Measurements from ENCODE around the gene RAD51B.
"Not testable (repeated sequence)": the region's sequence is repeated elsewhere in the genome, so short reads cannot be mapped to it uniquely, and the experiment has no call there.

Gene RAD51B

DNA sequence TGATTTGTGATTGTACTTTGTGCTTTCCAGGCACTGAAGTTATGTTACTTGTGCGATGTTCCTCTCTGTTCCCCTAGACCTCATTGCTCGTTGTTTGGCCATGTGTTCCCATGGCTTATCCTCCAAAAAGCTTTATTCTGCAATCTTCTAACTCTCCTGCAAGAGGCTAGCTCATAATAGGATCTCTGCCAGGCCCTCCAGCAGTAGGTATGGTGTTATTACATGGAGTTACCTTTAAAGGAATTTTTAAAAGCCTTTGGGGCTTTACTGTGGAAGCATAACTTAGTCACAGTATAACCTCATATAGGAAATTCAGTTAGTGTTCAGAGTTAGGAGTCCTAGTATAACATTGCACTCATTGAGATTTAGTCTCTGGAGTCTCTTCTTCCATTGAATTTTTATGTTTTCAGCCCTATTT lies 292.3 kb downstream of the RAD51B start:
- no peak for DNase-seq (ENCODE audit: low read depth in 3 of 3)

- DNase-seq (ENCODE audit: low read depth in 3 of 3), result no peak
Observed at GRCh38 chr14:68112442-68112841, 292.9 kb downstream of the RAD51B start.

DNA sequence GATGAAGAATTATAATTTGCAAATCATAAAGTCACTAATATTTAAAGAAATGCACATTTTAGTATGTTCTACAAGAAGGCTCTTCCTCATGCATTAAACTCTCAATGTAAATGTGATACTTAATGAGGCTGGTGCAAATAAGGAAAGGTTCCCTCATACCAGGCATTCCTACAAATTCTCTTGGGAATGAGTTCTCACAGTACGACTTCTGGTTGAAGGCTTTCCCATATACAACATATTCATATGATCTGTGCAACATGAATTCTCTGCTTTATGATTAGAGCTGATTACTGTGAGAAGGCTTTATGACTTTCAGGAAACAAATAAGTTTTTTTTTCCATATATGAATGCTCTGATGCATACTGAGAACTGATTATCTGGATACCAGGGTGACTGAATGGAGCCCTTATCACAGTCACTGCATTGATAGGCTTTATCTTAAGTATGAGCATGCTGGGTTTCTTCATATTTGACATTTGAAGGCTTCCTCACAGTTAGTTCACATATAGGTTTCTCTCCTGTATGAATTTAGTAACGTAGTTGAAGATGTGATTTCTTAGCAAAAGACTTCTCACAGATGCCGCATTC lies 293.9 kb downstream of the RAD51B start:
- DNase-seq (ENCODE audit: low read depth in 3 of 3), result no peak

- DNase-seq (ENCODE audit: low read depth in 3 of 3), result not testable (repeated sequence)
Observed at GRCh38 chr14:68115952-68116351, 296.4 kb downstream of the RAD51B start.

DNA sequence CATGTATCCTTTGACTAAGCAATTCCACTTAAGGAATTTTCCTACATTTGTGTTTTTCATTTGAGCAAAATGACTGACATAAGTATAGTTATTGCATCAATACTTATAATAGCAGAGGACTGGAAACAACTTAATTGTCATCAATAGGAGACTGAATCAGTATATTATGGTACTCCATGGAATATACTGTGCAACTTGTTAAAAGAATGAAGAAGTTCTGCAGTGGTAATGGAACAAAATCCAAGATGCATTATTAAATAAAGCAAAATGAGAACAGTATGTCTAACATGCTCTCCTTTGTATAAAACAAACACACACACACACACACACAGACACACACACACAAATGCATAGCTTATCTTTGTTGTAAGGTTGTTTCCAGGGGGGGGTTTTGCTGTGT lies 303.1 kb downstream of the RAD51B start:
- DNase-seq (ENCODE audit: low read depth in 3 of 3), result no peak

- DNase-seq (ENCODE audit: low read depth in 3 of 3), result no peak
Observed at GRCh38 chr14:68124050-68124449, 304.5 kb downstream of the RAD51B start.

GRCh38 chr14:68124979-68125731 lies 305.6 kb downstream of the RAD51B start:
- DNase-seq (ENCODE audit: low read depth in 3 of 3), result peak in 1 of 3 experiments; percentile 0

- DNase-seq (ENCODE audit: low read depth in 3 of 3), result no peak
Observed at GRCh38 chr14:68127166-68127565, 307.6 kb downstream of the RAD51B start.

GRCh38 chr14:68131907-68132306 lies 312.3 kb downstream of the RAD51B start:
- no peak for DNase-seq (ENCODE audit: low read depth in 3 of 3)

DNA sequence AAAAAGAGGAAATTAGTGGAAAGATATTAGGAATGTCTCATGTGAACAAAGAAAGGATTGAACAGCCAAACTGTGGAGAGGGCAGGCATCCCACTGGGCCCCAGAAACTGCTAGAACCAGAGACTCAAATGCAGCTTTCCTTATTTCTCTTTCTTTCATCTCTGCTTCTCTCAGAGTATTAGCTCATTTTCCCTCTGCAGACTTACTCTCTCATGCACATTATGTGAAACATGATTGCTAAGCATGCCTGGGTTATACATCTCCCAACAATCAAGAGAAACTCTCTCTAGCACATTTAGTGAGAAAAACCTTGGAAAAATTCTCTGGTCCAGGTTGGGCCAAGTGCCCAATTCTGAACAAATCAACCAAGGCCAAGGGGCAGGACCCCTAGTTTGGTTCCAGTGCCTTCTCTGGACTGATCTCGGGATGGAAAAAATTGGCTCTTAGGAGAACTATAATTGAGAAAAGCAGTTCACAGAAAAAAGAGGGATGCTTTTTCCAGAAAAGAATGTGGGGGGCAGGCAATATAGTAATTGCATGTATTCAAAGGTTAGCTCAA lies 313.1 kb downstream of the RAD51B start:
- no peak for DNase-seq (ENCODE audit: low read depth in 3 of 3)

DNA sequence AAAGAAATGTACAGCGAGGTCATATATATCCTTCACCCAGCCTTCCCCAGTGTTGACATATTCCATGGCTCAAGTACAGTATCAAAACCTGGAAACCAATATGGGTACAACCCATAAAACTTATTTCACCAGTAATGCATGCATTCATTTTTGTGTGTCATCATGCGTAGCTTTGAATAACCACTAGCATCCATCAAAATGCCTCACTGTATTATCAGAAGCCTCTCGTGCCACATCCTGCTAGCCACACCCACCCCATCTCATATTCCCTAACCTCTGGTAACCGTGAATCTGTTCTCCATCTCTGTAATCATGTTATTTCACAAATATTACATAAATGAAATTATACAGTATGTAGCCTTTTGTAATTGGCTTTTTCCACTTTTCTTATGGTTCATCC lies 314.3 kb downstream of the RAD51B start:
- DNase-seq (ENCODE audit: low read depth in 3 of 3), result no peak

- DNase-seq (ENCODE audit: low read depth in 3 of 3), result no peak
Observed at GRCh38 chr14:68135028-68135427, 315.4 kb downstream of the RAD51B start.

- DNase-seq (ENCODE audit: low read depth in 3 of 3), result no peak
Observed at GRCh38 chr14:68135566-68135965, 316.0 kb downstream of the RAD51B start.

DNA sequence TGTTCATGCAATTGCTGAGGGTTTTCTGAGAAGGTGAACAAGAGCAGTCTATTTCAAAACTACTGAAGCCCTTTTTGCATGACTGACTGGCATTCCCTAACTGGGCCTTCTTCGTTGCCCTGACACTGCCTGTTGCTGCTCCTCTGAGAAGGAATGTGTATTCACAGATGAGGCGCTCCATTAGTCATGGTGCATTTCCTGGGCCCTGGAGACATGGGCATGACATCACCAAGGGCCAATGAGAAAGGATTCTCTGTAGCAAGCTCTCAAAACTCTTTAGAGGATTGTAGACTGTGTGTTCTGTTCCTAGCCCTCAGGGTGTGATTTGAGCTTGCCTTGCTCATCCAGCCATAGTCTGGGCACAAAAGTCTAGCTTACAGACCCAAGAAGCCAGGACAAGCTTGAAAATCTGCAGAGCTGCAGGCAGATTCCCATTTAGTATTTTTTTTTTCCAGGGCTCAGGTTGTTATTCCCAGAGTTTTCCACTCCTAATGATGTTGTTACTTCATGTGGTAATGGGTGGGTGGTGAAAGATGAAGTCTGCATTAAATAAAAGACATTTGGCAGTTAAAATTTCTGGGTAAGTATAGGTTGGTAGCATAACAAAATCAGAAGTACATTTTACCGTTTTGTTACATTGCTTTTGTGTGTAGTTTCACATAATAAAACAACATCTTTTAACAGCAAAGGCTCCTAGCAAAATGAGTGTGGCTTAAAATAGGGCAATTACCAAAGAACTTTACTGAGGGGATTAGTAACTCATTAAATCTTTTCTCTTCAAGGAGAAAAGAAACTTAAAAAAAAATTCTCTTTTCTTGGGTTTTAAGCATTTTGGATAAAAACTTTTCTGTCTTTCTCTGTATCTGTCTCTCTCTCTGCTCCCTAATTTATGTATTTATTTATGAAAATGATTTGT lies 318.4 kb downstream of the RAD51B start:
- peak in 1 of 3 experiments; percentile 0 for DNase-seq (ENCODE audit: low read depth in 3 of 3)

DNA sequence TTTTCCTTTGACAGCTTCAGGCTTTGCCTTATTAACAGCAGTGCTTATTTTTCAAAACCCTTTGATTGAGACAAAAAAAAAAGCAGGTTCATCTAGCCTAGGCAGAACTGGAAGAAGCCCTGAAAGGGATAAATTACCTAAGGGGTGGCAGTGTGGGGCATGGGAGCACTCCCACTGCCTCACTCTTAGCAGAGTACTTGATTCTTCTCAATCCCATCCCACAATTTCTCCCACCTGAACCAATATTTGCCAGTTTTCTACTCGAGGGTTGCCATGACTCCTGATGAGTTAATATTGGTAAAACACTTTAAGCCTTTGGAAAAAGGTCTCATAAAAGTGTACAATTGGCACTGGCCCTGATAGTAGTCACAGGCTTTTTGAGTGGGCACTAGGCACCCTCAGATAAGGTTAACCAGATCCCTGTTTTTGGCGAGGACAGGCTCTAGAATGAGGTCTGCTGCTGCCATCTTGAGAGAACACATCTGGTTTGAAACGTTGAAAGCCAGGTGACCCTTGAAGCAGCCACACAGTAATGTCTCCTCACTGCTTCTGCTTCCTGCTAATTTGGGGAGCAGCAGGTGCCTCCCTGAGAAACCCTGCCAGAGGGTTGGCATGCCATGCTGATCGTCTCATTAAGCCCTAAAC lies 320.0 kb downstream of the RAD51B start:
- DNase-seq (ENCODE audit: low read depth in 3 of 3), result no peak

DNA sequence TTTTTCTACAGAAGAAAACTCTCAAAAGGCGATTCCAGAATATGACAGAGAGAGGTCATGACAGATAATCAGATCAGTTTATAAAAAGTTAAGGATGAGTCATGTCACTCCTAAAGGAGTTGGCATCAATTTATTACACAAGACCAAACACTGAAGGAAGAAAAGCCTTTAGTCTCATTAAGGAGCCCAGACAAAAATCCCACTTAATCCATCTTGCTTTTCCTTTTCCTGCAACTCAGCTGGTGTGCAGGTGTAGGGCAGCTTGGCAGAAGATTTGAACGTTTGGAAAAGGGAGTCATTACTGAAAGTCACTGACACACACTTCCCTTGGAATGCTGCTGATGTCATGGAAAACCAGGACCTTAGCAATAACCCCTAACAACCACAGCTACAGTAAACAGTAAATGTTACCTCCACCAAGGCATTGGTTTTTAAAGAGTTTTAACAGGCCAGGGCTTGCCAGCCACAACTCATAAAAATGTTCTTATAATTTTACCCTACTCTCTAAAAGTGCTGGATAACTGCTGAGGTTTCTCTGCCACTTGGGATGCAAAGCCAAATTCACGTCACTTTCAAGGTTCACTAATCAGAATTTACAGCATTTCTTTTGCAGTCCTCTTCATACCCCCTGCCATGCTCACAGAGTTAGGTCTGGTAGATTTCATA lies 320.6 kb downstream of the RAD51B start:
- no peak for DNase-seq (ENCODE audit: low read depth in 3 of 3)

DNA sequence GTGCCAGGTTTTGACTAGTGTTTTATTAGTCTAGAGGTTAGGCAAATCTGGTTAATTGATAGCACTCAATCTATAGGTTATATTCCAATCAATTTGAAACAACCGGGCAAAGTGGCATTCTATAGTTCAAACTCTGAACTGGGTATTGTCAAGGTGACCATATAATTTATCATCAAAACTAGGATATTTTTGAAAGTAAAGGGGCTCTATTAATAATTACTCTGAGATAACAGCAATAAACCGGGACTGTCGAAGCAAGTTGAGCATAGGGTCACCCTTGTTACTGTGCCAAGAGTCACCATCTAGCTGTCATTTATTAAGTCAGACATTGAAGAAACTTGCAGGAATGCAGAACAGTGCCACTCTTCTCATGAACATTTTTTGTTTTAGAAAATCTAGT lies 321.2 kb downstream of the RAD51B start:
- no peak for DNase-seq (ENCODE audit: low read depth in 3 of 3)

DNA sequence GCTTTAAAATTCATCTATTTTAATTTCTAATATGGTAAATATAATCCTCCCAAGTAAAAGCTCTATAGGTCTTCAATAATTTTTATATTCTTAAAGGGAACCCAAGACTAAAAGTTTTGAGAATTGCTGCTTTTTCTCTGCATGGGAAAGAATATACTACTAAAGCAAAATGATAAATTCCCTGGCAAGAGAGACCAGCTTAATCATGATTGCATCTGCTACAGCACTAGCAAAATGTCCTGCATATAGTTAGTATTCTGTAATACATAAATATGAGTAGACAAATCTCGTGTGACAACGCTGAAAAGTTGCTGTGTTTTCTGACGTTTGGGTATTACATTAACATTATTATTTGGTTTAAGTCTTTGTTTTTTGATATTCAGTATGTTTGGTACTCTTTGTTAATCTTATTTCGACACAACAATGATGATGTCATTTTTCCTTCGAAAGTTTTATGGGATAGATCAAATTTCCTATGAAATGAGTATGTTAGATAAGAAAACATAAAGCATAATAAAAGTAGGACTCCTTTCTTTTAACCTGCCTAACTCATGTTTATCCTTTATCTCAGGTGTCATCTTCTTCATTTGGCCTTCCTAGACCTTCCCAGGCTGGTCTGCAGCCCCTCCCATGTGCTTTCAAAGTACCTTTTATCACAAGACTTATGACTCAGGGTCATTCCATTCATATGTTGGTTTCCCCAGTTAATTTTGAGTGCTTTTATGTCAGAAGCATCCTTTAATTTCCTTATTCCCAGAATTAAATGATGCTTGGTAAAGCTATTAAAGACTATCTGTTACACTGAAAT lies 321.9 kb downstream of the RAD51B start:
- no peak for DNase-seq (ENCODE audit: low read depth in 3 of 3)

- no peak for DNase-seq (ENCODE audit: low read depth in 3 of 3)
Observed at GRCh38 chr14:68143341-68143841, 323.8 kb downstream of the RAD51B start.

GRCh38 chr14:68144051-68144681 lies 324.6 kb downstream of the RAD51B start:
- DNase-seq (ENCODE audit: low read depth in 3 of 3), result no peak
